Transverse colon (tissue), 4 donors: ENCODE results near the gene AGO4. TPM values are rescaled to one million over a fixed set of nuclear protein-coding genes. Genes with fewer than 3 reads are reported as not detected.

ENCODE experiments used
- DNase-seq: peaks from one replicate; pipeline ENCODE4 v3.0.0-alpha.2; 2019
- H3K27ac ChIP-seq, 4 donors: fragments of 200-600 bp; sonication (generic); 2 replicates each; pipeline ENCODE4 v1.5.1; 2016 to 2018; ENCODE audit warnings: inconsistent platforms in 4 of 4
- H3K27me3 ChIP-seq: fragments of 200-600 bp; sonication (generic); 2 replicates; pipeline ENCODE4 v1.5.1; 2017; ENCODE audit warnings: inconsistent platforms
- H3K36me3 ChIP-seq, 4 donors: fragments of 200-600 bp; sonication (generic); 2 replicates each; pipeline ENCODE4 v1.5.1; 2017 to 2019; ENCODE audit warnings: inconsistent platforms in 4 of 4
- H3K4me1 ChIP-seq, 4 donors: fragments of 200-600 bp; sonication (generic); 2 replicates each; pipeline ENCODE4 v1.5.1; 2017 to 2020; ENCODE audit warnings: inconsistent platforms in 4 of 4
- H3K4me3 ChIP-seq, 4 donors: fragments of 200-600 bp; sonication (generic); 1 replicate in 1 of 4; 2 replicates in 3 of 4; pipeline versions ENCODE4 v1.5.1 to v1.6.1; 2017 to 2019; ENCODE audit warnings: inconsistent platforms in 4 of 4
- H3K9me3 ChIP-seq, 2 donors: fragments of 200-600 bp; sonication (generic); 2 replicates each; pipeline ENCODE4 v1.5.1; 2017 to 2019; ENCODE audit warnings: inconsistent platforms in 2 of 2
- EP300 ChIP-seq: sonication (generic); formaldehyde crosslinking; IDR thresholded peaks from one replicate; pipeline ENCODE4 v1.6.1; 2017; ENCODE audit warnings: antibody characterized with exemption, low read depth
- POLR2A ChIP-seq: fragments of 450-650 bp; IDR thresholded peaks from one replicate; pipeline ENCODE4 v1.6.1; 2016; ENCODE audit warnings: antibody characterized with exemption, mild to moderate bottlenecking, moderate library complexity
- POLR2AphosphoS5 ChIP-seq, 3 donors: sonication (generic); formaldehyde crosslinking; IDR thresholded peaks; one replicate each; pipeline ENCODE4 v1.6.1; 2016; ENCODE audit warnings: antibody characterized with exemption in 3 of 3
- WGBS, 2 donors: methylation state at CpG; one replicate each; pipeline ENCODE4 v1.1.5; 2018; ENCODE audit warnings: low coverage in 1 of 2; 5-methylcytosine and 5-hydroxymethylcytosine counted together
- in situ Hi-C, 4 donors: fragments of 200-750 bp; cut with MboI; loops; one replicate each; pipeline versions ENCODE4 v1.15.0 to v1.15.1; 2017; ENCODE audit warnings: low sequenced_read_pairs in 3 of 4, low pct_ligation_motif_present in 1 of 4, low pct_unique_long_range_greater_than_20kb in 1 of 4
- intact Hi-C: fragments of 100-400 bp; cut with DNase I; formaldehyde crosslinking; loops from one replicate; pipeline ENCODE4 v1.15.1; 2023; ENCODE audit warnings: low total_unique reads
- total RNA-seq, 4 donors: library from RNA; depleted of rRNA; stranded (reverse); fragments of >200 nt; gene quantifications; one replicate each; pipeline ENCODE4 v1.1.0, GENCODE V29; 2016
- TF ChIP-seq, protein P1 (sequence below), 5 experiments: fragments of 200-600 bp in 3 of 5; fragments of 450-650 bp in 2 of 5; sonication (generic) in 3 of 5; IDR thresholded peaks; 1 replicate in 2 of 5; 2 replicates in 3 of 5; pipeline ENCODE4 v1.5.1; 2016 to 2017; ENCODE audit warnings: antibody characterized with exemption in 5 of 5, inconsistent platforms in 3 of 5, mild to moderate bottlenecking in 2 of 5, moderate library complexity in 1 of 5

Gene AGO4
- total RNA-seq, 4 donors from 2014 or later: 6.4 to 21.3 (median 16.8) TPM

DNA sequence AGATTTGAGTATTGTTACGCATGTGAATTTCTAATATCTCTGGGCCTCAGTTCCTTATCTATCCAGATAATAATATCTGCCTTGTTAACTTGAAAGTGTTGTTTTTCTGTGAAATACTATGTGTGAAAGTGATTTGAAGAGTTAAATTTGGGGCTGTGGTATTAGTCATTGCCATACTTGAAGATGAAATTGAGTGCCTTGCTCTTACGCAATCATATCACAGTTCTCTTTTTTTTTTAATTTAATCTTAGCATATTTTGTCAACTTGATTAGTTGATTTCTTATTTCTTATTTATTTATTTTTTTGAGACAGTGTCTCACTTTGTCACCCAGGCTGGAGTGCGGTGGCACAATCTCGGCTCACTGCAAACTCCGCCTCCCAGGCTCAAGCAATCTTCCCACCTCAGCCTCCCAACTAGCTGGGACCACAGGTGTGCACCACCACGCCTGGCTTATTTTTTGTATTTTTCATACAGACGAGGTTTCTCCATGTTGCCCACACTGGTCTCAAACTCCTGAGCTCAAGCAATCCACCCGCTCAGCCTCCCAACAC lies 31.0 kb downstream of the AGO4 start:
- H3K9me3 ChIP-seq: no peaks in the 10 kb centered on the region
- H3K4me3 ChIP-seq: no peak overlapping the region
- H3K27ac ChIP-seq: no peak overlapping the region
- peaks cover 0 to 78% (median 19%) of the 10 kb centered on the region in 4 donors for H3K36me3 ChIP-seq
- no peak for TF ChIP-seq POLR2AphosphoS5 (IDR thresholded peaks at IDR 0.05)
- no peaks in the 10 kb centered on the region for H3K4me1 ChIP-seq
- no peak for DNase-seq
- H3K27me3 ChIP-seq: no peaks in the 10 kb centered on the region
- intact Hi-C loops (no loop called here), in situ Hi-C loops (no loop called here)
- 94 to 96% methylated on average over 8 of the region's 8 CpGs for WGBS, 2 donors

- H3K4me1 ChIP-seq: peaks cover 0 to 6% (median 3%) of the 10 kb centered on the region in 4 donors
- DNase-seq: no peak
- 50 to 91% methylated on average over 1 of the region's 1 CpG for WGBS, 2 donors
- H3K27ac ChIP-seq: no peak overlapping the region
- TF ChIP-seq, protein P1, sequence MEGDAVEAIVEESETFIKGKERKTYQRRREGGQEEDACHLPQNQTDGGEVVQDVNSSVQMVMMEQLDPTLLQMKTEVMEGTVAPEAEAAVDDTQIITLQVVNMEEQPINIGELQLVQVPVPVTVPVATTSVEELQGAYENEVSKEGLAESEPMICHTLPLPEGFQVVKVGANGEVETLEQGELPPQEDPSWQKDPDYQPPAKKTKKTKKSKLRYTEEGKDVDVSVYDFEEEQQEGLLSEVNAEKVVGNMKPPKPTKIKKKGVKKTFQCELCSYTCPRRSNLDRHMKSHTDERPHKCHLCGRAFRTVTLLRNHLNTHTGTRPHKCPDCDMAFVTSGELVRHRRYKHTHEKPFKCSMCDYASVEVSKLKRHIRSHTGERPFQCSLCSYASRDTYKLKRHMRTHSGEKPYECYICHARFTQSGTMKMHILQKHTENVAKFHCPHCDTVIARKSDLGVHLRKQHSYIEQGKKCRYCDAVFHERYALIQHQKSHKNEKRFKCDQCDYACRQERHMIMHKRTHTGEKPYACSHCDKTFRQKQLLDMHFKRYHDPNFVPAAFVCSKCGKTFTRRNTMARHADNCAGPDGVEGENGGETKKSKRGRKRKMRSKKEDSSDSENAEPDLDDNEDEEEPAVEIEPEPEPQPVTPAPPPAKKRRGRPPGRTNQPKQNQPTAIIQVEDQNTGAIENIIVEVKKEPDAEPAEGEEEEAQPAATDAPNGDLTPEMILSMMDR (IDR thresholded peaks at IDR 0.05): no peak
- TF ChIP-seq POLR2A: no peak
- no peak for TF ChIP-seq POLR2AphosphoS5 (IDR thresholded peaks at IDR 0.05)
- no peak for TF ChIP-seq EP300
- intact Hi-C loops: no loop called here
- no peaks in the 10 kb centered on the region for H3K9me3 ChIP-seq
- no peak overlapping the region for H3K4me3 ChIP-seq
- no peaks in the 10 kb centered on the region for H3K27me3 ChIP-seq
- in situ Hi-C loops: no loop called here
- peaks cover 0 to 35% (median 4%) of the 10 kb centered on the region in 4 donors for H3K36me3 ChIP-seq
Observed at GRCh38 chr1:35844826-35845225, 37.0 kb downstream of the AGO4 start.

- DNase-seq: no peak
- Histone ChIP-seq H3K27ac (no peak overlapping the region), H3K36me3 (peaks cover 0 to 27% (median 7%) of the 10 kb centered on the region in 4 donors), H3K27me3 (no peaks in the 10 kb centered on the region), H3K4me3 (no peak overlapping the region), H3K9me3 (no peaks in the 10 kb centered on the region), H3K4me1 (peaks cover 0 to 7% (median 3%) of the 10 kb centered on the region in 4 donors)
- 84% methylated on average over 1 of the region's 1 CpG; no CpG with 5 or more reads in 1 of the 2 donors for WGBS, 2 donors
- intact Hi-C loops: no loop called here
- in situ Hi-C loops: no loop called here
- TF ChIP-seq, protein P1 (IDR thresholded peaks at IDR 0.05): no peak
- TF ChIP-seq EP300: no peak
- no peak for TF ChIP-seq POLR2A
- no peak for TF ChIP-seq POLR2AphosphoS5 (IDR thresholded peaks at IDR 0.05)
Observed at GRCh38 chr1:35845766-35846165, 38.0 kb downstream of the AGO4 start.

DNA sequence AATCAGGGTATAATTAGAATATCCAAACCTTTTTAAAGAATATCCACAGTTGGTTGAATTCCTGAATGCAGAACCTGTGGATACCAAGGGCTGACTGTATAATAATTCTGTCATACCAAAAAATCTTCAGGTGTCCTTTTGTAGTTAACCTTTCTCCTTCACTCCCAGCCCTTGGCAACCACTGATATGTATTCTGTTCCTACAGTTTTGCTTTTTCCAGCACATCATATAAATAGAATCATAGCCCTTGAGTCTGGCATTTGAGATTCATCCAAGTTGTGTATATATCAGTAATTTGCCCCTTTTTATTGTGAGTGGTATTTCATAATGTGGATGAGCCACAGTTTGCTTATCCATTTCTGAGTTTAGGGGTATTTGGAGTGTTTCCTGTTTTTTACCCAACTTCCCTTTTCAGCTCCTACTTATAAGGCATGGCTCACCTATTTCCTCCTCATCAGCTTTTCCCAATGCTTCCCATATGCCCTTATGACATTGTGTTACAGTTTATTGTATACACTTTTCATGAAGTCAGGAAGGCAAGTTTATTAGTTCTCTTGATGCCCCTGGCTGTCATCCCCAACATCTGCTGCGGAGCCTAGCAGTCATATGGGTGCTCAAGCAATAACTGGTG lies 40.2 kb downstream of the AGO4 start:
- H3K36me3 ChIP-seq: peaks cover 0 to 9% (median 4%) of the 10 kb centered on the region in 4 donors
- H3K4me1 ChIP-seq: peaks cover 5 to 19% (median 8%) of the 10 kb centered on the region in 4 donors
- no peaks in the 10 kb centered on the region for H3K9me3 ChIP-seq
- no peak overlapping the region for H3K27ac ChIP-seq
- in situ Hi-C loops: no loop called here
- intact Hi-C loops: no loop called here
- no peaks in the 10 kb centered on the region for H3K27me3 ChIP-seq
- H3K4me3 ChIP-seq: no peak overlapping the region
- TF ChIP-seq POLR2A (no peak), POLR2AphosphoS5 (IDR thresholded peaks at IDR 0.05) (no peak), EP300 (no peak)
- TF ChIP-seq, protein P1 (IDR thresholded peaks at IDR 0.05): no peak
- DNase-seq: no peak
- 87 to 100% methylated on average over 1 of the region's 1 CpG for WGBS, 2 donors
